ENCODE results near the gene MYO9B.

MYO9B gene

GRCh38 chr19:17205237-17206140 lies 129.9 kb downstream of the MYO9B start:
- no peak overlapping the region for H3K27ac ChIP-seq (ENCODE audit: low read length)
- H3K4me2 ChIP-seq (ENCODE audit: low read length), result no peak overlapping the region
- no peak overlapping the region for H3K9ac ChIP-seq (ENCODE audit: low read length)
- no peaks in the 10 kb centered on the region for H3K79me2 ChIP-seq (ENCODE audit: low read length)
- no peaks in the 10 kb centered on the region for H3K27me3 ChIP-seq (ENCODE audit: low read depth, low read length)
- no peak for TF ChIP-seq EZH2phosphoT487 (IDR thresholded peaks at IDR 0.05; ENCODE audit: low read depth)
- TF ChIP-seq, protein P1, sequence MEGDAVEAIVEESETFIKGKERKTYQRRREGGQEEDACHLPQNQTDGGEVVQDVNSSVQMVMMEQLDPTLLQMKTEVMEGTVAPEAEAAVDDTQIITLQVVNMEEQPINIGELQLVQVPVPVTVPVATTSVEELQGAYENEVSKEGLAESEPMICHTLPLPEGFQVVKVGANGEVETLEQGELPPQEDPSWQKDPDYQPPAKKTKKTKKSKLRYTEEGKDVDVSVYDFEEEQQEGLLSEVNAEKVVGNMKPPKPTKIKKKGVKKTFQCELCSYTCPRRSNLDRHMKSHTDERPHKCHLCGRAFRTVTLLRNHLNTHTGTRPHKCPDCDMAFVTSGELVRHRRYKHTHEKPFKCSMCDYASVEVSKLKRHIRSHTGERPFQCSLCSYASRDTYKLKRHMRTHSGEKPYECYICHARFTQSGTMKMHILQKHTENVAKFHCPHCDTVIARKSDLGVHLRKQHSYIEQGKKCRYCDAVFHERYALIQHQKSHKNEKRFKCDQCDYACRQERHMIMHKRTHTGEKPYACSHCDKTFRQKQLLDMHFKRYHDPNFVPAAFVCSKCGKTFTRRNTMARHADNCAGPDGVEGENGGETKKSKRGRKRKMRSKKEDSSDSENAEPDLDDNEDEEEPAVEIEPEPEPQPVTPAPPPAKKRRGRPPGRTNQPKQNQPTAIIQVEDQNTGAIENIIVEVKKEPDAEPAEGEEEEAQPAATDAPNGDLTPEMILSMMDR (IDR thresholded peaks at IDR 0.05; ENCODE audit: low read depth, low read length), result peak; percentile 64
- H3K9me3 ChIP-seq (ENCODE audit: insufficient read depth, low read length), result no peaks in the 10 kb centered on the region
- H2AFZ ChIP-seq (ENCODE audit: low read depth, low read length), result no peak overlapping the region
- 0 out of 2 replicates have a peak, but pooled peaks cover 3% of the 10 kb centered on the region for H4K20me1 ChIP-seq (ENCODE audit: insufficient read depth, low read length)
- H3K4me3 ChIP-seq (ENCODE audit: low read length), result no peak overlapping the region
- H3K36me3 ChIP-seq (replicated peaks; ENCODE audit: low read depth, low read length), result peaks cover 68% of the 10 kb centered on the region
- no peaks in the 10 kb centered on the region for H3K4me1 ChIP-seq (ENCODE audit: low read length)

- no peak overlapping the region for H3K9ac ChIP-seq (ENCODE audit: low read length)
- no peaks in the 10 kb centered on the region for H3K9me3 ChIP-seq (ENCODE audit: insufficient read depth, low read length)
- no peaks in the 10 kb centered on the region for H3K27me3 ChIP-seq (ENCODE audit: low read depth, low read length)
- H4K20me1 ChIP-seq (ENCODE audit: insufficient read depth, low read length), result 0 out of 2 replicates have a peak, but pooled peaks cover 1% of the 10 kb centered on the region
- no peaks in the 10 kb centered on the region for H3K4me1 ChIP-seq (ENCODE audit: low read length)
- peaks cover 61% of the 10 kb centered on the region for H3K36me3 ChIP-seq (replicated peaks; ENCODE audit: low read depth, low read length)
- TF ChIP-seq EZH2phosphoT487 (IDR thresholded peaks at IDR 0.05; ENCODE audit: low read depth), result no peak
- TF ChIP-seq, protein P1 (IDR thresholded peaks at IDR 0.05; ENCODE audit: low read depth, low read length), result no peak
- no peak overlapping the region for H2AFZ ChIP-seq (ENCODE audit: low read depth, low read length)
- H3K79me2 ChIP-seq (ENCODE audit: low read length), result no peaks in the 10 kb centered on the region
- H3K4me2 ChIP-seq (ENCODE audit: low read length), result no peak overlapping the region
- H3K4me3 ChIP-seq (ENCODE audit: low read length), result no peak overlapping the region
- no peak overlapping the region for H3K27ac ChIP-seq (ENCODE audit: low read length)
Measured at GRCh38 chr19:17206736-17207581, 131.4 kb downstream of the MYO9B start.

DNA sequence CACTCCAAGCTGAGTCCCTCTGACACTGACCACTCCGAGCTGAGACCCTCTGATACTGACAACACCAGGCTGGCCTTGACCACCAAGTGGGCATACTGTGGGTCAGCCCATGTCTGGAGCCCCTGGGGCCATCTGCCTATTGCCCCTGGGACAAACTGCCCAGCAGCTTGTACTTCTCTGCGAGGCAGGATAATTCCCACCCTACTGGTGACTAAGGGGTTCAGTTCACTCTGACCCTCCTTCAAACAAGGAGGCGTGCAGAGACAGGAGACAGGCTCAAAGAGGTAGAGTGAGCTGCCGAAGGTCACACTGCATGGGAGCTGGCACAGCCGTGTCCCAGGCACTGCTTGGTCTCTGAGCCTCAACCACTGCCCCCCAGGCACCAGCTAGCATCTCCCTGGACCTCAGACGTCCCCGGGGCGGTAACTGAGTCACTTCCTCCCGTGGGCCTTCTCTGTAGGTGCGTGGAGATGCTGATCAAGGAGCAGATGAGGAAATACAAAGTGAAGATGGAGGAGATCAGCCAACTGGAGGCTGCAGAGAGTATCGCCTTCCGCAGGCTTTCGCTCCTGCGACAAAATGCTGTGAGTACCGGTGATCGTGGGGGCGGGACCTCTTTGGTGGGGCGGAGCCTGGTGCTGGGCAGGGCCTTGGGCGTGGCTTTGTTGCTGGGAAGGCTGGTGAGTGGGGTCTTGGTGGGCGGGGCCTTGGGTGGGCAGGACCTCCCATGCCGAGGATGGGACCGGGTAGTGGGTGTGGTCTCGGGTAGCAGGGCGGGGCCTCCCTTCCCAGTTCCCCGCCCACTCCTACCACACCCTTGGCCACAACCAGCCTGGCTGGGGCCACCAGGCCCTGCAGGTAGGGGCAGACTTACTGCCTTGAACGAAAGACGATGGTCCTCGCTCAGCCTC lies 133.8 kb downstream of the MYO9B start:
- H3K36me3 ChIP-seq (replicated peaks; ENCODE audit: low read depth, low read length), result peaks cover 55% of the 10 kb centered on the region
- no peak overlapping the region for H3K4me3 ChIP-seq (ENCODE audit: low read length)
- no peak overlapping the region for H3K4me2 ChIP-seq (ENCODE audit: low read length)
- no peak overlapping the region for H3K27ac ChIP-seq (ENCODE audit: low read length)
- H3K79me2 ChIP-seq (ENCODE audit: low read length), result no peaks in the 10 kb centered on the region
- no peaks in the 10 kb centered on the region for H3K9me3 ChIP-seq (ENCODE audit: insufficient read depth, low read length)
- no peaks in the 10 kb centered on the region for H4K20me1 ChIP-seq (ENCODE audit: insufficient read depth, low read length)
- H3K9ac ChIP-seq (ENCODE audit: low read length), result no peak overlapping the region
- no peak overlapping the region for H2AFZ ChIP-seq (ENCODE audit: low read depth, low read length)
- TF ChIP-seq, protein P1 (IDR thresholded peaks at IDR 0.05; ENCODE audit: low read depth, low read length), result no peak
- TF ChIP-seq EZH2phosphoT487 (IDR thresholded peaks at IDR 0.05; ENCODE audit: low read depth), result no peak
- no peaks in the 10 kb centered on the region for H3K27me3 ChIP-seq (ENCODE audit: low read depth, low read length)
- H3K4me1 ChIP-seq (ENCODE audit: low read length), result peaks cover 1% of the 10 kb centered on the region

Data from OCI-LY3 (cell line).